Fibroblast of upper back skin (primary cell): Measurements from ENCODE around the gene TRUB2.
A peak's percentile ranks its signal among the peaks of the same experiment; 100 is the strongest.
"Not testable (repeated sequence)": the region's sequence is repeated elsewhere in the genome, so short reads cannot be mapped to it uniquely, and the experiment has no call there.

Source experiments
- DNase-seq: peaks from one replicate; pipeline ENCODE4 v3.0.0-alpha.2; 2013

Gene TRUB2

DNA sequence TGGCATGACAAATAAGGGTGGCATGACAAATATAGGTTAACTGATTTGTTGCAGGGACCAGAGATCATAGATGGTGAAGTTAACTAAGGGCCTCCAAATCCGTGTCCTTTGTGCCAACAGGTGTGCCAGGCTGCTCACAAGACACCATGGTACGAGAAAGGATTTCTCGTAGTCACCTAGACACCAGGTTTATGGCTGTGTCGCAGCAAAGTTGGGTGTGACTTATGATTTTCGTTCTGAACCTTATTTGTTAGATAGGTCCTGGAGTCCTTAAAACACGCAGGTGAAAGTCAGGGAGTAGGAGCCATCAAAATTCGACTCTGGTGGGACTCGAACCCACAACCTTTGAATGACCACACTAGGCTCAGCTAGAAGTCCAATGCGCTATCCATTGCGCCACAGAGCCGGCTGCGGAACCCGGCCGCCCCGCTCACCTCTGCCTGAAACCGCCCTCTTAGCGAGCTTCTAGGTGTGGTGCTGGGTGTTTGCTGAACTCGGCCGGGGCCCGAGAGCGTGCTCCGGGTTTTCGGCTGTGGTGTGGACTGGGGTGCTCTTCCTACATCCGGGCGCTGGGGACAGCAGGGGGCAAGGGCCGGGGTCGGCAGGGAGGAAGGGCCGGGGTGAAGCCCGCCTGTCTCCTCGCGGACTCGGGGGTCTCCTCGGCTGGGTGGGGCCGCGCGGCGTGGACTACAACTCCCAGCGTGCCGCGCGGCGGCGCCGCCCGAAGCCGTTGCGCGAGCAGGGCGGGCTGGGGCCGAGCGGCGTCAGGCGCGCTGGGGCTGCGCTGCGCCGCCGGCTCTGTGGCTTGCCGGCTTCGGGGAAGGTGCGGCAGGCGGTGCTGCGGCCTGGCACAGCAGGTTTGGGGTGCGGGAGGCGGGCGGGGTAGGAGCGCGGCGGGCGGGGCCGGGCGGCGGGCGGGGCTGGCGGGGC is 17.8 kb upstream of the TRUB2 start, which contains the start of gene SLC27A4:
SLC27A4 (plus strand) TSS at position 767 of the 930 bp plus-strand sequence. CDS start 2,606 bp downstream, outside the sequence.
- peak; percentile 69 for DNase-seq

GRCh38 chr9:128338852-128339614 is 16.8 kb upstream of the TRUB2 start:
- DNase-seq: not testable (repeated sequence)

DNA sequence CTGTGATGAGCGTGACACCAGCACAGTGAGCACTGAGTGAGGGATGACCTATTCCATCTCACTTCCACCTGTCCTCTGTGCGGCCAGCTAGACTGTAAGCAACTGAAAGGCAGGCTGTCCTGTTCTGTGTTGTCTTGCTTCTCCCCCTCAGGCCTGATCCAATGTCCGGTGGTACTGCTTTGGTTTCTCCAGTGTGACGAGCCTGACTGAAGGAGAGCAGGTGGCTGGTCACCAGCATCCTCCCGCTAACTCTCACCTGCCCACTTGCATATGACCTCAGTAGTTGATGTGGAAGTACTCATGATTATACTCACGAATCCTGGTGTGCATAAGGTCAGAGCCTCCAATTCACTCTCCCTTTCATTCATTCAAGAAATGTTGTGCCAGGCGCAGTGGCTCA is 15.7 kb upstream of the TRUB2 start:
- DNase-seq: no peak

GRCh38 chr9:128335914-128336313 is 13.7 kb upstream of the TRUB2 start:
- DNase-seq: no peak

DNA sequence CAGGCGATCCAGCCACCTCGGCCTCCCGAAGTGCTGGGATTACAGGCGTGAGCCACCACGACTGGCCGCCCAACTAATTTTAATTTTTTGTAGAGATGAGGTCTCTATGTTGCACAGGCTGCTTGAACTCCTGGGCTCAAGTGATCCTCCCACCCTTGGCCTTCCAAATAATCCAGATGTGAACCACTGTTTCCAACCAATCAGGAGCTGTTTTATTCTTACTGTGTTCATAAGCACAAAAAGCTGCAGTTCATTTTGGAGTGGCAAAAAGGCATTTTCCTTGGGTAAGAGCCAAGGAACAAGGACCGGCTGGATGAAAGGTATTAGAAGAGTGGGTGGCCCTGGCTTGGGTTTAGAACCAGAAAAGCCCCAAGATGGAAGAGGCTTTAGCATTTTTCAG is 12.9 kb upstream of the TRUB2 start:
- DNase-seq: no peak

DNA sequence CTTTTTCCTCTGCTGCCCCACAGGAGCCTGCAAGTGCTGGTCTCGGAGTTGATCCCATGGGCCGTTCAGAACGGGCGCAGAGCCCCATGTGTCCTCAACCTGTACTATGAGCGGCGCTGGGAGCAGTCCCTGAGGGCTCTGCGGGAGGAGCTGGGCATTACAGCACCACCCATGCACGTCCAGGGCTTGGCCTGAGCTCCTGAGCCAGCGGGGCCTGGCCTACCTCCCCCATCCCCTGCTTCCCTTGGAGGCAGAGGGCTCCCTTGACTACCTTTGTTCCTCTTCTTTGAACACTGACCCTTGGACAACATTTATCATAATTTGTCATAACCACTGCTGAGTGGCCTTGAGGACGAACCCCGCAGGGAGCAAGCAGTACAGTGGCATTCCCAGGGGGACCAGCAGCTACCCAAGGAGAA is 11.2 kb upstream of the TRUB2 start:
- no peak for DNase-seq

DNA sequence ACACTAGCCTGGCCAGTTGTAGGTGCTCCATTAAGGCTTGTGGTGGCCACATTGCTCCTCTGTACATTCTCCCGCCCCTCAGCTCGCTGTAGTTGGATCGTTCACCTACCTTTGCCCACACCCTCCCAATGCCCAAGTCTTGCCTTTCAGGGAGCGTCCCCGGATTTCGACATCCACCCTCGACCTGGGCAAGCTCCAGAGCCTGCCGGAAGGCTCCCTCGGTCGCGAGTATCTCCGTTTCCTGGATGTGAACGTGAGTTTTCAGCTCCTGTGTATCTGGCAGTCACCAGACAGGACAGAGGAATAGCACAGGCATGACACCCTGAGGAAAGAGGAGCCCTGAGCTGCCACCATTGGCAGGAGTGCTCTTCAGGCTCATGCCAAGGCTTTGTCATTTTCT is 3.4 kb upstream of the TRUB2 start:
- DNase-seq: no peak

DNA sequence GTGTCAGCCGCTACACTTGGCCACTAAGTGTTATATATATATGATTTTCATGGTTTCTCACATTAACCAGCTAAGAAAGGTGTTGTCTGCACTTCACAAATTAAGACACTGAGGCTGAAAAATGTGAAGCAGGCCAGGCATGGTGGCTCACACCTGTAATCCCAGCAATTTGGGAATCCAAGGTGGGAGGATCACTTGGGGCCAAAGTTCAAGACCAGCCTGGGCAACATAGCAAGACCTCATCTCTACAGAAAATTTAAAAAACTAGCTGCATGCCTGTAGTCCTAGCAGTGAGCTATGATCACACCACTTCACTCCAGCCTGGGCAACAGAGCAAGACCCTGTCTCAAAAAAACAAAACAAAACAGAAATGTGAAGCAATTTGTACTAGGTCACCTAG is 2.2 kb upstream of the TRUB2 start:
- DNase-seq: no peak

GRCh38 chr9:128323791-128324190 is 1.5 kb upstream of the TRUB2 start:
- DNase-seq: no peak

DNA sequence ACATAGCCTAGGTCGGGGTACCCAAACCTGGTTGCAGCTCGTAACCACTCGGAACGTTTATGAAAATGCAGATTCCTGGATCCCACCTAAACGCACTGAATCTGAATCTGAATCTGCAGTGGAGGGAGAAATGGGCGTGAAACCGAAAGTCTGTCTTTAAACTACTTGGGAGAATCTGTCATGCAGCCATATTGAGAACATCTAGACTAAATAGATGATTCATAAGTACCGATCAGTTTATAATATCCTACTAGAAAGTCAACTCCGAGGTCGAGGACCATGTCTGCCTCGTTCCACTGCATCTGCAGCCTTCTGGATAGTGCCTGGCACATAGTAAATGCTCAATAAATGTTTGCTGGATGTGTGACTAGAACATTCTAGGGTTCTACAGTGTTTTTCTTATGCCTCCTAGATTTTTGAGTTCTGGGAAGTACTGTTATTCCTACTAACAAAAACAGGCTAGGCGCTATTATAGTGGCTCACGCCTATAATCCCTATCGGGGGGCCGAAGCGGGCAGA is 1.0 kb upstream of the TRUB2 start:
- DNase-seq: no peak

- DNase-seq: no peak
Observed at GRCh38 chr9:128321879-128322403, 306 bp downstream of the TRUB2 start.

- no peak for DNase-seq
Observed at GRCh38 chr9:128321343-128321742, 904 bp downstream of the TRUB2 start.

DNA sequence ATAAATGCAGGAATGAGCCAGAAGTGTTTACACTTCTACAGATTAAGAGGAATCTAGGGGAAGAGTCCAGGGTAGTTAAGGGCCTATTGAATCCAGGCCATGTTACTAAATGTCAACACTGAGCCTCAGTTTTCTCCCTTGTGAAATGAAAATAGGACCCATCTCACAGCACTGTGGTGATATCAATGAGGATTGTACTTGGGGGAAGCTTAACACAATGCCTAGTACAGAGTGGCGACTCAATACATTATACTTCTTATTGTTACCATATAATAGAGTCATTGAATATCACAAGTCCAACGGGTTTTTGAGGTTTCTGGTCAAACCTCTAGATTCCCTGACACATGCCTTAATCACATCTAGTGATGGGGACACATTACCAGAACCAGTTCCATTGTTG is 4.6 kb downstream of the TRUB2 start:
- DNase-seq: no peak

- DNase-seq: no peak
Observed at GRCh38 chr9:128316421-128316820, 5.8 kb downstream of the TRUB2 start.

- DNase-seq: no peak
Observed at GRCh38 chr9:128314697-128315096, 7.5 kb downstream of the TRUB2 start.

DNA sequence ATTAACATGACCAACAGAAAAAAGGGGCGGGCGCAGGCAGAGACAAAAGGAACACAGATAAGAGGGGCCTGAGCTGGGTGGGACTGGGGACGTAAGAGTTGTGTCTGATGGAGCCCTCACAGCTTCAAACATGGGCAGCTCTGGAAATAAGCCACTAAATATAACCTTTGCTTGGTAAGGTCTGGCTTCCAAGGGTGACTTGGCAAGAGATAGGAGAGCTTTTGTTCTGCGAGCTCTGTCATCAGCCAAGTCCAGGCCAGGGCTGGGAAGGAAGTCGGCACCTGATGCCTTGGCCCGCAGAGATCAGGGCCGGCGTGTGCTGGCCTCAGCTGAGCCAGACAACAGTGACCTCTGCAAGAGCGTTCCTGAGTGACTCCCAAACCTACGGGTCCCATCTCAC is 11.8 kb downstream of the TRUB2 start:
- DNase-seq: no peak

- DNase-seq: no peak
Observed at GRCh38 chr9:128309551-128309950, 12.7 kb downstream of the TRUB2 start.

GRCh38 chr9:128304971-128305288 is 17.3 kb downstream of the TRUB2 start:
- DNase-seq: no peak

DNA sequence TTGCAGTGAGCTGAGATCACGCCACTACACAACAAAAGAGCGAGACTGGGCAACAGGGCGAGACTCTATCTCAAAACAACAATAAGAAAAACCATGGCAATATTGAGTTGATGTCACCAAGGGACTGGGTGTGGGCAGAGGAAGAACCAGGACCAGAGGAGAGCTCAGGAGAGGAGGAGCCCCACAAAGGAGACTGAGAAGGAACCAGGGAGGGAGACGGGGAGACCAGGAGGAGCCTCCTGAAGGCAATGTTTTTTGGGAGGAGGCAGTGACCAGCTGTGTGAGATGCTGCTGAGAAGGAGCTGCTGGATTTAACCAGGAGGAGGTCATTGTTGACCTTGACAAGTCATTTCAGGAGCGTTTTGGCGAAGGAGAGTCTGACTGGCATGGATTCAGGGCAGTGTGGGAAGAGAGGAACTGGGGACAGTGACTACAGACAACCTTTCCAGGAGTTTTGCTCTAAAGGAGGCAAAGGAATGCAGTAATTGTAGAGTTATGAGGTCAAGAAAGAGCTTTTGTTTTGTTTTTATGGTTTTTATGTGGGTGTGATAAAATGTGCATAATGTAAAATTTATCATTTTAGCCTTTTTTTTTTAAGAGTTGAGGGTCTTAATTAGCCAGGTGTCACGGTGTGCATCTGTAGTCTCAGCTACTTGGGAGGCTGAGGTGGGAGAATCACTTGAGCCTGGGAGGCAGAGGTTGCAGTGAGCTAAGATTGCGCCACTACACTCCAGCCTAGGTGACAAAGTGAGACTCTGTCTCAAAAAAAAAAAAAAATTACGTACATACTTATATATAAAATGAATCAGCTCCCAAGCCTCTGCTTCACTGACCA is 17.9 kb downstream of the TRUB2 start:
- DNase-seq: peak; percentile 11

DNA sequence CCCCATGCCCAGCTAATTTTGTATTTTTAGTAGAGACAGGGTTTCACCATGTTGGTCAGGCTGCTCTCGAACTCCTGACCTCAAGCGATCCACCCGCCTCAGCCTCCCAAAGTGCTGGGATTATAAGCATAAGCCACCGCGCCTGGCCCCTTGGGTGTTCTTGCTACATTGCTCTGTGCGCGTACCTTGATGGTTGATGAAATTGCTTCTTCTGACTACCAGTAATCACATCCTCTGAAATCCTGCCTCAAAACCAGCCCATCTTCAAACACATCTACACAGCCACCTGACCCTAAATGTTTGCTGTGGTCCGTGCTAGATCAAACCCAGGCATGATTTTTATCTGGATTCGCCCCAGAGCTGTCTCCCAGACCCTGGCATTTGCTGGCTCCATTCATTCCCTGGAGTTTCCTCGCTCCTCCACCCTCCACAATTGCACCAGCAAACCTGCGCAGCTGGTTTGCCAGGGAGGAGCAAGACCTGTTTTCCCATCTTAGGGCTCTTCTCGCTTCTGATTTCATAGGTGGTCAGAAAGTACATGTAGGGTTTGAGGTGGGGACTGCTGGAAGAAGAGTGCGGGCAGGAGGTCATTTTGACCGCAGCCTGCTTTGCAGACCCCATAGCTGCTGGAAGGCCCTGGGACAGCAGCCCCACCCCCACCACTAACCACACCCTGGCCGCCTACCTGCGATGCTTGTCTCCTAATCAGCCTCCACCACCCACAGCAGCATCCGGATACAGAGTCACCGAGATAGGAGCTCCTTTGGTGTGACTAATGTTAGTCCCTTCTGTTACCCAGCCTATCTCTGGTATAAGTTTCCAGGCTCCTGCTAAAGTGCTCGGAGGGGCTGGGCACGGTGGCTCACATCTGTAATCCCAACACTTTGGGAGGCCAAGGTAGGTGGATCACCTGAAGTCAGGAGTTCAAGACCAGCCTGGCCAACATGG is 23.4 kb downstream of the TRUB2 start:
- no peak for DNase-seq

- no peak for DNase-seq
Observed at GRCh38 chr9:128297221-128297773, 24.9 kb downstream of the TRUB2 start.
